ENCODE results near the gene POTEF.
"Not testable (repeated sequence)": the region's sequence is repeated elsewhere in the genome, so short reads cannot be mapped to it uniquely, and the experiment has no call there.

The POTEF gene

DNA sequence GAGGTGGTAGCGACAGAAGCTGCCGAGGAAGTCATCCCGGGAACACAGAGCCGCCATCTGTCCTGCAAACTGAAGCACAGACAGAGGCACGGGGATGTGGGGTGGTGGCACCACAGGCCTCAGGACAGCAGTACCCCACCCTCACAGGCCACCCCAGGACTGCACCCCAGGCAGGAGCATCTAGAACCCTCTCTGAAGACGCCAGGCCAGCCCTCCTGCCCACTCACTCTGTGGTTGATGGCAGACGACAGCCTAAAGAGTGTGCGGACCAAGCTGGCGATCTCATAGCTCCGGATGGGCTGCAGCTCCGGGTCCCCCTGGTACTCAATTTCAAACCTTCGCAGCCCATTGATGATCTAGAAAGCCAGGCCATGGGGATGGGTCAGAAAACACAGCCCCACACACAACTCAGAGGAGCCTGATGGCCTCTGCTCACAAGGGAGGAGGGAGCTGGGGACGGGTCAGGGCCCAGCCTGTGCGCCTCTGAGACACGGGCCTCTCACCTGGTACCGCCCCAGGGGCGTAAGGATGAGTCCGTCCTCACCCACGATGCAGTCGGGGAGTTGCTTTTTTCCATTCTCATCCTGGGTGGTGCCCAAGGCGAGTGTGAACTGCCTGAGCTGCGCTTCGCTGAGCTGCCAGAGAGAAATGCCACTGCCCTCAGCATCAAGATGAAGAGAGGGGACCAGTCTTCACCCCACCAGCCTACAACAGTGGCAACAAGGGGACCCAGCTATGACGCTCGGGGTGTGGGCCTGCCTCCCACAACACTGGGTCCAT is 24.0 kb upstream of the POTEF start:
- TF ChIP-seq, protein P1, sequence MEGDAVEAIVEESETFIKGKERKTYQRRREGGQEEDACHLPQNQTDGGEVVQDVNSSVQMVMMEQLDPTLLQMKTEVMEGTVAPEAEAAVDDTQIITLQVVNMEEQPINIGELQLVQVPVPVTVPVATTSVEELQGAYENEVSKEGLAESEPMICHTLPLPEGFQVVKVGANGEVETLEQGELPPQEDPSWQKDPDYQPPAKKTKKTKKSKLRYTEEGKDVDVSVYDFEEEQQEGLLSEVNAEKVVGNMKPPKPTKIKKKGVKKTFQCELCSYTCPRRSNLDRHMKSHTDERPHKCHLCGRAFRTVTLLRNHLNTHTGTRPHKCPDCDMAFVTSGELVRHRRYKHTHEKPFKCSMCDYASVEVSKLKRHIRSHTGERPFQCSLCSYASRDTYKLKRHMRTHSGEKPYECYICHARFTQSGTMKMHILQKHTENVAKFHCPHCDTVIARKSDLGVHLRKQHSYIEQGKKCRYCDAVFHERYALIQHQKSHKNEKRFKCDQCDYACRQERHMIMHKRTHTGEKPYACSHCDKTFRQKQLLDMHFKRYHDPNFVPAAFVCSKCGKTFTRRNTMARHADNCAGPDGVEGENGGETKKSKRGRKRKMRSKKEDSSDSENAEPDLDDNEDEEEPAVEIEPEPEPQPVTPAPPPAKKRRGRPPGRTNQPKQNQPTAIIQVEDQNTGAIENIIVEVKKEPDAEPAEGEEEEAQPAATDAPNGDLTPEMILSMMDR (conservative IDR thresholded peaks at IDR 0.05), result no peak
- no peak for TF ChIP-seq ZFX (IDR thresholded peaks at IDR 0.05)
- no peak overlapping the region for H3K27ac ChIP-seq

DNA sequence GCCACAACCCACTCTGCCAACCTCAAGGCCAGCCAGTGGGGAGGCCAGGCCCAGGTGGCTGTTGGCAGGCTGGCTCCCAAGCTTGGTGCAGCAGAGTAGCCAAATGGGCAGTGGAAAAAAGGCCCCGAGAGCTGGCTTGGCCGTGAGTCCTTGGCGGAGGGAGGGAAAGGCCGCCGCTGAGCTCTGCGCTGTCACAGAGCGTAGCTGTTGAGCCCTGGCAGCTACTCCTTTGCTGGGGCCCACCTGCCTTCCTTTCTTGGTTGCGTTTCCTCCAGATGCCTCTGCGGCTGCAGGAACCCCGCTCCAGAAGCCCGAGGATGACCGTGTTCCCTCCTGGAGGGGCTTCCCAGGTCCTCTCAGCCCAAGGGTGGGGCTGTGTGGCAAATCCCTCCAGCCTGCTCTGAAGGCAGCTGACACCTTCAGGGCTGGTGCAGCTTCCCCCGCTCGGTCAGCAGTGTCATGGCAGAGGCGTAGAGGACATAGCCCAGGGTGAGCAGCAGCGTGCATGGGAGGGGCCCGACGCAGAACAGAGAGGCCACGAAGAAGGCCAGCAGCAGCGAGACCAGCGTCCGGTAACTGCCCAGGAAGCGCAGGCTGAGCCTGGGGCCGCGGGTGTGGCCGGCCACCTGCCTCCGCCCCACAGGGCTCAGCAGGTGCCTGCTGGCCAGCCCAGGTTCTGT is 23.3 kb upstream of the POTEF start:
- not testable (repeated sequence) for H3K27ac ChIP-seq

DNA sequence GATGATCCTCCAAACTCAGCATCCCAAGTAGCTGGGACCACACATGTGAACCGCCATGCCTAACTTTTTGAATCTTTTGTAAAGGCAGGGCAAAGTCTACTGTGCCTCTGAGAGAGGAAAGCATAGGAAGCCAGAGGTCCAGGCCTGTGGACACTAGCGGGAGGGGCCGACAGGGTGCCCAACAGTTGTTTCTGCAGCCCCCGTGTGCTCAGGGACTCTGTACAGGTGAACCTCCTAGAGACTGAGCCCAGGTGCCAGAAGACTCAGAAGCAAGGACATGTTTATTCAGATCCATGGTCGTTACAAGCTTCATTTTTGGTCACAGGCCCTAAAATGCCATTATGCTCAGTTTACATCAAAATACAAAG is 22.1 kb upstream of the POTEF start:
- H3K27ac ChIP-seq, result not testable (repeated sequence)

DNA sequence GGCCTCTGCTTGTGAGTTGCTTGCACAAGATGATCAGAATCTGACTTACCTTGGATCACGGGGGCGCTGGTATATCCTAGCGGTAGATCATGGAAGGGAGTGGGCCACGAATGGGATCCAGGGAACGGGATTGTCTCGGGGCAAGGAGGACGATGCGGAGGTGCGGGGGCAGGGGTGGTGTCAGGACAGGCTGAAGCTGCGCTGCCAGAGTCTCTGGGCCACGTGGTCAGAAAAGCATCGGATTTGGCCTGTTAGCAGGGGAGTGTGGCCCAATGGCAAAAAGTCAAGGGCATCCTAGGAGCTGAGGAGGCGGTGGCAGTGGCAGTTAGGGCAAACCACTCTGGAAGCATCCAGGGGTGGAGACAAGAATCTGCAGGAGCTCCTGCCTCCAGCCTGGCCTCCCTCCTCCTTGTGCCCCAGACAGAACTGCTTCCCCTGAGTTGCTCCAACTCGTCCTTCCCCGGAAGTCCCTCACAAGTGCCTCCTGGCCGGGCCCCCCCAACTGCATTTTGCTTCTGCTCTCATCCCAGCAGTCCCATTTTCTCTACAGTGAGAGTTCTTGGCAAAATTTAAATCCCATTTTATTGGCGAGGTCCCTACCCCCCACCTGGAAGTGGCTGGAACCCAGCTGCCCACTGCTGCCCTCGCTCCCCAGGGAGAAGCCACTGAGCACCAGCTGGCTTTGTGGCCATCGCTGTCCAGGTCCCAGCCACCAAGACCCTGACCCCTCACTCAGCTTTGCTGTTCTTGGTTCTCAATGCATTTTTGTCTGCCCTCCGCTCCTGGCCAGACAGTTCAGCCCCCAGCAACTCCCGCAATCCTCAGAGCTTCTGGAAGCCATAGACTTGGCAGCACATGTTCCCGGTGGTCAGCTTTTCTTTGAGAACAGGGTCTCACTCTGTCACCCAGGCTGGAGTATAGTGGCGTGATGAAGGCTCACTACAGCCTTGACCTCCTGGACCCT is 21.4 kb upstream of the POTEF start:
- no peak overlapping the region for H3K27ac ChIP-seq
- TF ChIP-seq ZFX (IDR thresholded peaks at IDR 0.05), result no peak
- TF ChIP-seq, protein P1 (conservative IDR thresholded peaks at IDR 0.05), result no peak

DNA sequence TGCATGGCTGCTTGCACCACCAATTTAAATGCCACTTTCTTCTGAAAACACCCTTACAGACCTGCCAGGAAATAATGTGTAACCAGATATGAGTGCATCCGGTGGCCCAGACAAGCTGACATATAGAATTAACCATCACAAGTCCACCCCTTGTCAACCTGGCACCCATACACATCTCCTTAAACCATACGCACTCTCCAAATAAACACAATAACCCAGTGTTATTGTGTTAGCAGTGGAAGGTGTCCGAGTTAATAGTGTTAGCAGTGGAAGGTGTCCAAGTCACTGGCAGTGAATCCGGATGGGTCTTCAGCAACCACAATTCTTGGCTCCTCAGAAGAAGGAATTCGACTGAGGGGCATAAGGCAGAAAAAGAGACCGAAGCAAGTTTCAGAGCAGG is 19.5 kb upstream of the POTEF start:
- not testable (repeated sequence) for H3K27ac ChIP-seq

DNA sequence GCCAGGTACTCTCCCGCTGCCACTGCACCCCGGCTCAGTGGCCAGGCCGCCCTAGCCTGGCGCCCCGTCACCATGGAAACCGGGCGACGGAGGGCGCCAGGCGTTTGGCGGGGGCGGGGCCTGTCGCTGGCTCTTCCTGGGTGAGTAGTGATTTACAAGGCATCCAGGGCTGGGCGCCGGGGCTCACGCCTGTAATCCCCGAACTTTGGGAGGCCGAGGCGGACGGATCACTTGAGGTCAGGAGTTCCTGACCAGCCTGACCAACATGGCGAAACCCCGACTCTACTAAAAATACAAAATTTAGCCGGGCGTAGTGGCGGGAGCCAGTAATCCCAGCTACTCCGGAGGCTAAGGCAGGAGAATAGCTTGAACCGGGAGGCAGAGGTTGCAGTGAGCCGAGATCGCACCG is 16.0 kb upstream of the POTEF start, which contains the start of gene CCDC74B:
TSS of gene CCDC74B (minus strand) at position 107 of the 409 bp plus-strand sequence. CDS start 116 bp downstream, outside the sequence.
- not testable (repeated sequence) for H3K27ac ChIP-seq

DNA sequence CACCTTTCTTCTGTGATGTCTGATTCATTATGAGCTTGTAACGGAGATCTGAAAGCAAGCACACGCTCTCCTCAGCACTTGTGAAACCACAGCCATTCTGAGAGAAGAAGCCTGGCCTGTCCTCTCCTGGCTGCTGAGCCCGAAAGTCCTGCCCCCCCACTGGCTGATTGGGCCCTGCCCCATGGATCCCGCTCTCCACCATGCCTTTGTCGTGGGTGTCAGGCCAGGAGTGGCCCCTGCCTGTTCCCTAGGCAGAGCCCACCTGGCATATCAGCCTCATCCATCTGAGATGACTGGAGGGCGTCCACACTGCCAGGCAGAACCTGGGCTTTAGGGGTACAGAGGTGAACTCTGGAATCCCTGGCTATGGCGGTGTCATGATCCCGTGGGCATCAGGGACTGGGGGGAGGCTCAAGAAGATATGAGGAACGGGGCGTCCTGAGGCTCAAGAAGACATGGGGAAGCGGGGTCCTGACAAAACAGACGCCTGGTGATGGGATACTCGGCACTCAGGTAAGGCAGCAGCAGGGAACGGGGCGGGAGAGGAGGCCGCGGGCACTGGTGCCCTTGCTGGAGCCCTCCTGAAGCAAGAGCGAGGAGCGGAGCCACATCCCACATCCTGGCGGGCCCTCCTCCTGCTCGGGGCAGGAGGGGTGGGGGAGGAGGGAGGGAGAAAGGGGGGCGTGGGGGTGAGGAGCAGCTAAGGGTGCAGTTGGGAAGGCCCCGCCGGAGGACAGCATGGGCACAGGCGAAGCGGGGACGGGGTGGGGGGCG is 14.4 kb upstream of the POTEF start:
- not testable (repeated sequence) for H3K27ac ChIP-seq

DNA sequence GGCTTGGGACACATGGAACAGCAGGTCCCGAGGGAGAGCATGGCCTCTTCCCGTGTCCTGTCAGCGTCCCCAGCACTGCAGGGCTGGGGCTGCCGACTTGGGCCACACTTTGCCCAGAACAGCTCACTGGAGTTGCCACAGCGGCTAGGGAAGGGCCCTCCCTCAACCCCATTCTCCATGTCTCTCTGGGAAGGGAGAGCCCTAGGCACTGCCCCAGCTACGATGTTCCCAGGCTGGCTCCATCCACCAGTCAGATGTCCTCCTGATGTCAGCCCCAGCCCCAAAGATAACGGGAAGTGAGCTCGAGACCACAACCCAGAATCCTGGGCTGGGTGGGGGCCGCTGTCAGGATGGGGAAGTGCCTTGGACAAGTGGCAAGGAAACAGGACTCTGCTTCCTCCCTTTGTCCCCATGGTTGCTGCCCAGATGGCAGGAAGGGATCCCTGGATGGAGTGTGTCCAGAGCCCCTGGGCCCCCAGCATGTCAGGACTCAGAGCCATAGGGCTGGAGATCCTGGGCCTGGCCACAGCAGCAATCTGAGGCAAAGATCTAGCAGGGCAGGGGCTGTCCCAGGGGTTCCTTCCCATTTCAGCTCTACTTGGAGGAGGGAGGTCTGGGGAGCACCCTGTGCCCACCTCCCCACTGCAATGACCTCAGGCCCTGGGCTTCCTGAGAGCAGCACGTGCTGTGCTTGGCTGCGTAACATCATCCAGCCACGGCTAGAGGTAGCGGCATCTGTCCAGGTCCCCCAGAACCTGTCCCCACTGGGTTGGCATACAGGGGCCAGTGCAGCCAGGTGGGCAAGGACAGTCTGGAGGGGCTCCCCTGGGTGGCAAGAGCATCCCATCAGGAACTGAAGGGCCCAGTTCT is 13.6 kb upstream of the POTEF start:
- H3K27ac ChIP-seq, result not testable (repeated sequence)

DNA sequence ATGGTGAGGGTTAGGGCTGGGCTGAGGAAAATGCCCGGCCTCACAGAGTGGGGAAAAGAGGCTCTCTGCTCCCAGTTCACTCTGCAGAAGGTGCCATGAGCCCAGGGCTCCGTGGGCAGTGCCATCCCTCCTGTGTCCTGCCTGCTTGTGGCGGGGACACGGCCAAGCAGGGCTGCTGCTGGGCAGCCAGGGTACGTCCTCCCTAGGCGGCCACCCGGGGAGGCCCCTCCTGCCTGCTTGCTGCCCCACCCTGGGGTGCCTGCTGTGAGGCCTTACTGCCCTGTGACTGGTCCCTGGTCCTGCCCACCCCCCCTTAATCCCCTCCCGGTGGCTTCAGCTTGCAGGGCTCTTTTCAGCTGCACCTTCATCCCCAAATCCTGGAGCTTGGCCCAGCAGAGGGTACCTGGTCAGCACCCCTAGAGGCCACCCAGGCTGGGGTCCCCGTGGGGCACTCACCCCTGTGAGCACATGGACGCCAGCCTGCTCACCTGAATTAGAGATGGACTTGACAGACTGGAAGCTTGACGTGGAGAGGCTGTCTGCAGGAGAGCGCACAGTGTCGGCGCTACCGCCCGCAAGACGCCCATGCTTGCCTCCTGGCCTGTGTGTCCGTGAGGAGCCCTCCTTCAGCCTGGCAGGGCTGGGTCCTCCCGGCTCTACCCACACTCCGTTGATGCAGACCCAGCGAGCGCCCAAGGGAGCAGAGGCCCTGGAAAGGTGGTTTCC is 12.8 kb upstream of the POTEF start:
- not testable (repeated sequence) for H3K27ac ChIP-seq

DNA sequence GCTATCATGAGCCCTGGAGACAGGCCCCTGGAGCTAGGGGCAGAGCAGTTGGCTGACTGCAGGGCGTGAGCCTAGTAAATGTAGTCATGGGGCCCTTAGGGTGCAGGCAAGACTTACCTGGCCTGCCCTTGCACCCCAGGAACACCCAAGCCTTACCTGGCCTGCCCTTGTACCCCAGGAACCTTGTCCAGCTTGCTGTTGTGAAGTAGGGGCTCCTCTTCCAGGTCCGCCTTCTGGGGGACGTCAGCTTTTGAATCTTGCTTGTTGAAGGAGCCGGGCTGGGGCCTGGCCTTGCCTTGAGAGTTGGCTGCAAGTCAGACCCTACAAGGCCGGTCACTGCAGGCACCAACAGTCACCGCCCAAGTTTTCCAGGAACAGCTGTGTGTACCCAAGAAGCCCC is 12.0 kb upstream of the POTEF start:
- H3K27ac ChIP-seq, result not testable (repeated sequence)

DNA sequence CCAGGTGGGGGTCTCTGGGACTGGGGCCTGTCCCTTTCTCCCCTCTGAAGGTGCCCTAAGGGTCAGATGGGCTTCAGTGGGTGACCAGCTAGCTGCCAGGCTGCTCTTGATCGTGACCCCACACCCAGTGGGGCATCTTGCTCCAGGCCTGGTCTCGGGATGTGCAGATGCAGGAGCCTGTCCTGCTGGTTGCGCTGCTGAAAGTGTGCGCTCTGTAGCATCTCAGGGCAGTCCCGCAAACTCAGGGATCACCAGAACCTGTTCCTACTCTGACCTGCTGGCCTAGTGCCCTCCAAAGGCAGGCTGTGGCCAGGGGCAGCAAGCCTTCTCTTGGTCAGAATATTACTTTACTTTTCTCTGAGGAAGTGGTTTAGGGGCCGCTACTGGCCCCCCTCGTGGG is 11.5 kb upstream of the POTEF start:
- not testable (repeated sequence) for H3K27ac ChIP-seq

DNA sequence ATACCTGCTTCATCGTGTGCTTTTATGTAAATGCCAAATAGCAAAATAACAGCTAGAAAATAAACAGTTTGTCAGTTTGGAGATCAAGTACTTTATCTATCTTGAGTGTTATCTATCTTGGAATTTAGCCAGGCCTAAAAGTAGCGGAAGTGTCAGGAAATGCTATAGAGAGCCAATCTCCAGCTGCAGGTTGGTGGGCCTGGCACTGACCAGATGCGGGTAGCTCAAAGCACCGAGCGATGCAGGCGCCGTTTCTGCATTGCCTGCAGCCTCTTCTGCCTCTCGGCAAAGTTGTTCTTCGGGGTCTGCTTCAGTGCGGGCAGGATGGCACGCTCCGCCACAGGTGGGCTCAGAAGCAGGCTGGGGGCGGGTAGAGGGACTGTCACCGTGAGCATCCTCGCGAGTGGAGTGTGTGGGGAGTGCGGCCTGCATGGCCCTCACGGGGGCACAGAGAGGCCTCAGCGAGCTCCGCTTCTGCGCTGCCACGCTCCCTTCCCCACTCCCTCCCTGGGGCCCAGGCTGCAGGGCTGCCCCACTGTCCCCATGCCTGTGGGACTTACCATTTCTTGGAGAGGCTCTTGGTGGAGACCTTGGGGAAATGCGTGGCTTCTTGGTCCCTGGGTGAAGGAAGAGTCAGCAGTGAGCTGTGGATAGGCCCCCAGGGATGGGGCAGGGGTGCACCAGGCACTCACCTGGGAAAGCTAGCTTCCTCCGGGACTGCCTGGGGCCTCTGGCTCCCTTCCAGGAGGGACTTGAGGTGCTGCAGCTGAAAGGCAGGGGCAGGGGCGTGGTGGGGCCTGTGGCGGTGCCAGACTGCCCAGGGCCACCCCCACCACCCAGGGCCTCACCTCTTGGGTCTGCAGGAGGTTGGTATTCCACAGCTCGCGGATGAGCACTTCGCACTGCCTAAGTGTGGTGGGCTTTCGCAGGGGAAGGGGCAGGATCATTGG is 10.6 kb upstream of the POTEF start:
- not testable (repeated sequence) for H3K27ac ChIP-seq

DNA sequence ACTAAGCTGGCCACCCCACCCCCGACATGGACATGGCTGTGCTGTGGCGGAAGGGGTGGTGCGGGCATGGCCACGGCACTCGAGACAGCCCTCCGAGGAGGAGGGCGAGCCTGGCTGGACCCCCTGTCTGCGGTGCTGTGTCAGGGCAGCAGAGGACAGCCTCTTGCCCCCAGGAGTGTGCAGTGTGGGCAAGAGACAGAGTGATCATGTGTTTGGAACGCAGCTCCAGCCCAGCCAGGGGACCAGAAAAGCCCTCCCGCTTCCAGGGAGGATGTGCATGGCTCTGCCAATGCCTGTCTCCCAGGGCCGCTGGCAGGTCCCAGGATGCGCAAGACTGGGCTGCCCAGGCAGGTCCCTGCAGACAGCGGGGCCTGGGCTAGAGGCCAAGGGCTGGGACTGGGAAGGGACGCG is 9.8 kb upstream of the POTEF start:
- not testable (repeated sequence) for H3K27ac ChIP-seq

DNA sequence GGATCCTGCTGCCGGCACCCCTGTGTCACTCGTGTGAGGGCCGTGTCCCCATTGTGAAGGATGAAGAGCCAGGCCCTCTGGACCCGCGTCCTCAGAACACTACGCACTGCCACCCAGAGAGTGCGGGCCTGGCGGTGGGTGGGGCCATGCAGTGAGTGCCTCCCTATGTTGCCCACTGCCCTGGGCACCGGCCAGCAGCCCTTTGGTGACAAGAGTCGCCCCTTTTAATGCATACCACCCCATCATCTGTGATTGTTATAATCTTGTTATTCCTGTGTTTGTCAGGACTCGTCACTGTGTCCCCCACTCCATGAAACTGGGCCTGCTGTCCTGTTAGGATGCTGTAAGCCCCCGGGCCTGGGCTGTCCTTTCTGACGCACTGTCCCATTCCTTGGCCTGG is 9.3 kb upstream of the POTEF start:
- H3K27ac ChIP-seq, result not testable (repeated sequence)

DNA sequence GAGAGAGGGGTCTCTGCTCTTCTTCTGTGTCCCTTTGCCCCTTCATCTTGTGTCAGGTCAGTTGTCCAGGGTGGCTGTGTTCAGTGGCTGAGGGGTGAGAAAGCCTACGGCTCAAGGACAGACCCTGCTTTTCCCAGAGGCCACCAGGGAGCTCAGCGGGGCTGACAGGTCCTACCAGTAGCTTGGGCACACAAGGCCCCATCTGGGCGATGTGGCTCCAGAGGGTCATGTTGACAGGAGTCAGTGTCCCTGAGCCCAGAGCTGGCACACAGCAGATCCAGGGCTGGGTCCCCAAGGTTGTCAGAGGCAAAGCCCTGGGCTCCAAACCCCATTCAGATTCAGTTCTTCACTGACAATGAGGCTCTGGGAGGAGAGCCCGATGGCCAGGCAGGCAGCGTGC is 8.1 kb upstream of the POTEF start:
- not testable (repeated sequence) for H3K27ac ChIP-seq
